Lower leg skin (tissue), 4 donors: ENCODE results near the gene DPP8. TPM values are rescaled to one million over a fixed set of nuclear protein-coding genes. Genes with fewer than 3 reads are reported as not detected.

ENCODE experiments used
- DNase-seq, 2 donors: peaks; one replicate each; pipeline ENCODE4 v3.0.0-alpha.2; 2019; ENCODE audit warnings: low spot score in 2 of 2
- H3K4me3 ChIP-seq: fragments of 200-600 bp; sonication (generic); 2 replicates; pipeline ENCODE4 v1.5.1; 2017; ENCODE audit warnings: mild to moderate bottlenecking, low read depth; ENCODE audit not compliant: poor library complexity, severe bottlenecking
- POLR2A ChIP-seq, 2 donors: fragments of 450-650 bp; IDR thresholded peaks; one replicate each; pipeline ENCODE4 v1.6.1; 2016 to 2017; ENCODE audit warnings: antibody characterized with exemption in 2 of 2, mild to moderate bottlenecking in 1 of 2, moderate library complexity in 1 of 2
- WGBS, 2 donors: methylation state at CpG; one replicate each; pipeline ENCODE4 v1.1.5; 2018; 5-methylcytosine and 5-hydroxymethylcytosine counted together
- intact Hi-C: fragments of 100-400 bp; cut with DNase I; formaldehyde crosslinking; loops from one replicate; pipeline ENCODE4 v1.15.0; 2023; ENCODE audit warnings: low total_unique reads
- total RNA-seq, 4 donors: library from RNA; depleted of rRNA; stranded (reverse); fragments of >200 nt; gene quantifications; one replicate each; pipeline ENCODE4 v1.1.0, GENCODE V29; 2016
- TF ChIP-seq, protein P1 (sequence below), 3 donors: fragments of 450-650 bp; IDR thresholded peaks; one replicate each; pipeline ENCODE4 v1.5.1; 2016; ENCODE audit warnings: antibody characterized with exemption in 3 of 3, mild to moderate bottlenecking in 3 of 3, moderate library complexity in 2 of 3

DPP8 gene
- total RNA-seq, 4 donors from 2014 or later, result 23.3 to 35.4 (median 31.1) TPM

- H3K4me3 ChIP-seq, result no peak overlapping the region
- intact Hi-C loops, result no loop called here
- TF ChIP-seq, protein P1, sequence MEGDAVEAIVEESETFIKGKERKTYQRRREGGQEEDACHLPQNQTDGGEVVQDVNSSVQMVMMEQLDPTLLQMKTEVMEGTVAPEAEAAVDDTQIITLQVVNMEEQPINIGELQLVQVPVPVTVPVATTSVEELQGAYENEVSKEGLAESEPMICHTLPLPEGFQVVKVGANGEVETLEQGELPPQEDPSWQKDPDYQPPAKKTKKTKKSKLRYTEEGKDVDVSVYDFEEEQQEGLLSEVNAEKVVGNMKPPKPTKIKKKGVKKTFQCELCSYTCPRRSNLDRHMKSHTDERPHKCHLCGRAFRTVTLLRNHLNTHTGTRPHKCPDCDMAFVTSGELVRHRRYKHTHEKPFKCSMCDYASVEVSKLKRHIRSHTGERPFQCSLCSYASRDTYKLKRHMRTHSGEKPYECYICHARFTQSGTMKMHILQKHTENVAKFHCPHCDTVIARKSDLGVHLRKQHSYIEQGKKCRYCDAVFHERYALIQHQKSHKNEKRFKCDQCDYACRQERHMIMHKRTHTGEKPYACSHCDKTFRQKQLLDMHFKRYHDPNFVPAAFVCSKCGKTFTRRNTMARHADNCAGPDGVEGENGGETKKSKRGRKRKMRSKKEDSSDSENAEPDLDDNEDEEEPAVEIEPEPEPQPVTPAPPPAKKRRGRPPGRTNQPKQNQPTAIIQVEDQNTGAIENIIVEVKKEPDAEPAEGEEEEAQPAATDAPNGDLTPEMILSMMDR (IDR thresholded peaks at IDR 0.05), result no peak
- TF ChIP-seq POLR2A (IDR thresholded peaks at IDR 0.05), result no peak
- WGBS, 2 donors, result 73 to 76% methylated on average over 10 of the region's 10 CpGs
- peak in 1 of 2 donors; percentile 86 for DNase-seq
These were observed 106.5 kb downstream of the DPP8 start for GRCh38 chr15:65410972-65411371.

DNA sequence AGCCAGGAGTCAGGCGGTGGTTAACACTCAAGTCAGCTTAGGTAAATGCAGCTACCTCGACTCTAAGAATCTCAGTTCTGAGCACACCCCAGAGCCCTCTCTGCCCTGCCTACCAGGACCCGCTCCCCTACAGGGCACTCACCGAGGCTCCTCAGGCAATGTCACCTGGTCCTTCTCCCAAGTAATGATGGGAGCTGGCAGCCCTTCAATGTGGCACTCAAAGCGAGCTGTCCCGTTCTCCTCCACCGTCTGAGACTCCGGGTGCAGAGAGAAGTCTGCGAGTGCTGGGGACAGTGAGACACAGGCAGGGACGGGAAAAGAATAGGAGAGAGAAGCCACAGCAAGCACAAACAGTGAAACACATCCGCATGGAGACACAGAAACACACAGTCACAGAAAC, 107.5 kb downstream of the DPP8 start:
- WGBS, 2 donors, result 83 to 86% methylated on average over 11 of the region's 11 CpGs
- intact Hi-C loops, result no loop called here

DNA sequence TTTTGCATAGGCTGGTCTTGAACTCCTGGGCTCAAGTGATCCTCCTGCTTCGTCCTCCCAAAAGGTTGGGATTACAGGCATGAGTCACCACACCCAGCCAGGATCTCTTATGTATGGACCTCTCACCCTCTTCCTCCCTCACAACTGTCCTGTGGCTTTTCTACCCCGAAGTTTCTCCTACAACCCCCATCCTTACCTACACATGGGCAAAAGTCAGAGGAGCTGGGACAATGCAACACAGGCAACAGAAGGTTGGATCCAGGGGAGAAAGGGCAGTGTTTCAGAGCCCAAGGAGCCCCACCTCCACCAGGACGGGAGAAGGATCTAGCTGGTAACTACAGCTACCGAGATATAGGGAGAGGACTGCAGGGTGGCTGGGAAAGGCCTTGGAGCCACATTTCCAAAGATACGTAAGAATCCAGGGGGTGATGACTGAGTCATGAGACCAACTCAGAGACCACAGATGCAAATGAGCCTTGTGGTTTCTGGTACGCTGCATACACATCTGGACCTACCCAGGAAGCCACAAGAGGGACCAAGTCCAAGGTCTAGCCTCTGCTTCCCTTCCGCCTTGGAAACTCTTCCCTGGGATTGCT, 108.4 kb downstream of the DPP8 start:
- no peak for DNase-seq
- intact Hi-C loops, result no loop called here
- no peak overlapping the region for H3K4me3 ChIP-seq

More for the DNA sequence above, 107.5 kb downstream of the DPP8 start:
- TF ChIP-seq, protein P1 (IDR thresholded peaks at IDR 0.05), result no peak
- no peak for TF ChIP-seq POLR2A (IDR thresholded peaks at IDR 0.05)
- no peak overlapping the region for H3K4me3 ChIP-seq
- no peak for DNase-seq

DNA sequence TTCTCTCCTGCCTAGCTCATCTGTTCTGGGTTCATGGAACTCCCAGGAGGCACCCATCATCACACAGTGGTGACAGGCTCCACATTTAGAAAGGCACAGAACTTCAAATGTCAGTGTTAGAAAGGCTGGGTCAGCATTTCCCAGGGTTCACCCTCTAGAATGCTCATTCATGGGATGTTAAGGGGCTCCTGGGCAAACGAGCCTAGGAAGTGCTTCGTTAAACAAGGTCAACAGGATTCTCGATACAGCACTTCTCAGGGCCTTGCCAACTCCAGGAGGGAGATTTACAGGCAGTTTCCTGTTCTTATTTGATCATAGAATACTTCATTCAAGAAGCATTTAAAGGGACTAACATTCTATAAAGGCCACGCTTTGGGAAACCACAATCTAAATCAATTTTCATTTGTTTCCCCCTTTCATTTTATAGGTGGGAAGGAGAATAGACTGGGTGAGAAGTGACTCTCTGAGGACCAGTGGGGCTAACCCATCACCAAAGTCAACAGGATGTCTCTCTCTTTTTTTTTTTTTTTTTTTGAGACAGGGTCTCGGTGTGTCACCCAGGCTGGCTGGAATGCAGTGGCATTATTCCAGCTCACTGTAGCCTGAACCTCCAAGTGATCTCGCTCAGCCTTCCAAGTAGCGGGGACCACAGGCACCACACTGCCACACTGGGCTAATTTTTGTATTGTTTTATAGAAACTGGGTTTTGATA, 109.0 kb downstream of the DPP8 start:
- intact Hi-C loops, result no loop called here
- no peak for TF ChIP-seq POLR2A (IDR thresholded peaks at IDR 0.05)
- TF ChIP-seq, protein P1 (IDR thresholded peaks at IDR 0.05), result no peak
- H3K4me3 ChIP-seq, result no peak overlapping the region
- DNase-seq, result no peak
- WGBS, 2 donors, result 59 to 66% methylated on average over 7 of the region's 7 CpGs

More for the DNA sequence above, 108.4 kb downstream of the DPP8 start:
- WGBS, 2 donors, result 69 to 83% methylated on average over 7 of the region's 7 CpGs
- TF ChIP-seq, protein P1 (IDR thresholded peaks at IDR 0.05), result no peak
- no peak for TF ChIP-seq POLR2A (IDR thresholded peaks at IDR 0.05)

- no peak for DNase-seq
- WGBS, 2 donors, result 68 to 70% methylated on average over 10 of the region's 10 CpGs
- no peak overlapping the region for H3K4me3 ChIP-seq
- TF ChIP-seq POLR2A (IDR thresholded peaks at IDR 0.05), result no peak
- TF ChIP-seq, protein P1 (IDR thresholded peaks at IDR 0.05), result no peak
- intact Hi-C loops, result no loop called here
These were observed 111.0 kb downstream of the DPP8 start for GRCh38 chr15:65406424-65407000.
